ENCODE data around the gene PIK3C2A. TPM values are rescaled to one million over a fixed set of nuclear protein-coding genes. Genes with fewer than 3 reads are reported as not detected.
"Not testable (repeated sequence)": the region's sequence is repeated elsewhere in the genome, so short reads cannot be mapped to it uniquely, and the experiment has no call there.

PIK3C2A gene
- total RNA-seq, 1 donor from 2014 or later = 41.2 TPM

GRCh38 chr11:17233101-17233500, 25.3 kb upstream of the PIK3C2A start:
- no peak for TF ChIP-seq CTCF (IDR thresholded peaks at IDR 0.05)
- Mint-ChIP-seq H3K36me3 (ENCODE audit: low read depth) (no peaks in the 10 kb centered on the region), H3K9me3 (no peaks in the 10 kb centered on the region), H3K4me1 (peaks cover 16% of the 10 kb centered on the region), H3K4me3 (no peak overlapping the region), H3K27me3 (peaks cover 5% of the 10 kb centered on the region), H3K27ac (no peak overlapping the region)
- intact Hi-C loops (cut with micrococcal nuclease) = loop anchor here (10.0 kb wide), 1 partner anchor 122 kb away; the partner anchor contains the start of gene NCR3LG1
- POLR2A ChIA-PET = interaction anchor here (0.6 kb wide), 1 partner anchor 157 kb away, joined by 4 read pairs; no protein-coding TSS in a partner anchor
- CTCF ChIA-PET = interaction anchor here (1.2 kb wide), 1 partner anchor 151 kb away, joined by 5 read pairs; no protein-coding TSS in a partner anchor
- ATAC-seq (ENCODE audit: low read depth) = no peak
- DNase-seq = no peak

- no peak for DNase-seq
- Mint-ChIP-seq H3K4me3 (peak overlapping the region; percentile 29), H3K4me1 (peaks cover 16% of the 10 kb centered on the region), H3K27me3 (no peaks in the 10 kb centered on the region), H3K9me3 (no peaks in the 10 kb centered on the region), H3K36me3 (ENCODE audit: low read depth) (no peaks in the 10 kb centered on the region), H3K27ac (peak overlapping the region; percentile 11)
- no peak for TF ChIP-seq CTCF (IDR thresholded peaks at IDR 0.05)
- ATAC-seq (ENCODE audit: low read depth) = peak; percentile 78
- intact Hi-C loops (cut with micrococcal nuclease) = loop anchor here (1.0 to 10.0 kb wide), 5 partner anchors 22 to 297 kb away; partner anchors contain the start of gene NCR3LG1
- ChIA-PET CTCF (interaction anchor here (0.9 to 1.9 kb wide), 7 partner anchors 10 to 297 kb away, joined by 3 to 8 read pairs (median 8); no protein-coding TSS in a partner anchor), POLR2A (interaction anchor here (1.3 kb wide), 1 partner anchor 23 kb away, joined by 3 read pairs; the partner anchor contains the start of gene PIK3C2A)
Measured at GRCh38 chr11:17230867-17231851, 23.4 kb upstream of the PIK3C2A start.

- Mint-ChIP-seq H3K27me3 (no peaks in the 10 kb centered on the region), H3K4me3 (no peak overlapping the region), H3K27ac (no peak overlapping the region), H3K36me3 (ENCODE audit: low read depth) (no peaks in the 10 kb centered on the region), H3K4me1 (peaks cover 16% of the 10 kb centered on the region), H3K9me3 (no peaks in the 10 kb centered on the region)
- POLR2A ChIA-PET = interaction anchor here (0.9 to 1.3 kb wide), 2 partner anchors 22 to 47 kb away, joined by 3 to 4 read pairs; partner anchors contain the start of genes NUCB2 and PIK3C2A
- DNase-seq (no peak), ATAC-seq (ENCODE audit: low read depth) (no peak)
- CTCF ChIA-PET = interaction anchor here (0.9 to 1.9 kb wide), 13 partner anchors 8 to 298 kb away, joined by 3 to 8 read pairs (median 4); partner anchors contain the start of gene NUCB2
- TF ChIP-seq CTCF (IDR thresholded peaks at IDR 0.05) = no peak
- intact Hi-C loops (cut with micrococcal nuclease) = loop anchor here (1.0 to 10.0 kb wide), 5 partner anchors 21 to 299 kb away; partner anchors contain the start of gene NCR3LG1
Measured at GRCh38 chr11:17229481-17230152, 21.8 kb upstream of the PIK3C2A start.

- POLR2A ChIA-PET; H3K4me3 Mint-ChIP-seq; H3K9me3 Mint-ChIP-seq; H3K36me3 Mint-ChIP-seq (ENCODE audit: low read depth); DNase-seq; H3K27ac Mint-ChIP-seq; ATAC-seq (ENCODE audit: low read depth); CTCF ChIA-PET; H3K27me3 Mint-ChIP-seq; intact Hi-C loops (cut with micrococcal nuclease): not testable (repeated sequence)
- peaks cover 16% of the 10 kb centered on the region for H3K4me1 Mint-ChIP-seq
Measured at GRCh38 chr11:17228186-17228925, 20.6 kb upstream of the PIK3C2A start.

- DNase-seq = no peak
- no peaks in the 10 kb centered on the region for H3K4me1 Mint-ChIP-seq
- POLR2A ChIA-PET = no interaction called here
- H3K4me3 Mint-ChIP-seq = no peak overlapping the region
- no peak for TF ChIP-seq CTCF (IDR thresholded peaks at IDR 0.05)
- ATAC-seq (ENCODE audit: low read depth) = no peak
- intact Hi-C loops (cut with micrococcal nuclease) = no loop called here
- no peaks in the 10 kb centered on the region for H3K36me3 Mint-ChIP-seq (ENCODE audit: low read depth)
- H3K27ac Mint-ChIP-seq = no peak overlapping the region
- H3K9me3 Mint-ChIP-seq = no peaks in the 10 kb centered on the region
- CTCF ChIA-PET = no interaction called here
- H3K27me3 Mint-ChIP-seq = no peaks in the 10 kb centered on the region
Measured at GRCh38 chr11:17224727-17225126, 16.9 kb upstream of the PIK3C2A start.

Data from activated B cell treated with CpG ODN at 0.5 μM for 24 hours (primary cell).